Gastroesophageal sphincter (tissue), 4 donors: ENCODE data around the gene PDIA5. TPM values are rescaled to one million over a fixed set of nuclear protein-coding genes. Genes with fewer than 3 reads are reported as not detected.

ENCODE experiments used
- ATAC-seq: fragments of 150-250 bp; one replicate; pipeline ENCODE4 v1.9.1; 2016; ENCODE audit warnings: mild to moderate bottlenecking, moderate library complexity
- H3K27ac ChIP-seq, 4 donors: fragments of 200-600 bp; sonication (generic) in 3 of 4; 1 replicate in 3 of 4; 2 replicates in 1 of 4; pipeline ENCODE4 v1.5.1; 2016 to 2019
- H3K27me3 ChIP-seq: fragments of 200-600 bp; sonication (generic); one replicate; pipeline ENCODE4 v1.5.1; 2019
- H3K36me3 ChIP-seq, 2 donors: fragments of 200-600 bp; sonication (generic); one replicate each; pipeline ENCODE4 v1.5.1; 2019; ENCODE audit warnings: control low read depth in 1 of 2
- H3K4me1 ChIP-seq, 3 donors: fragments of 200-600 bp; sonication (generic); 1 replicate in 2 of 3; 2 replicates in 1 of 3; pipeline ENCODE4 v1.5.1; 2016 to 2019; ENCODE audit warnings: control low read depth in 2 of 3
- H3K4me3 ChIP-seq, 2 donors: fragments of 200-600 bp; sonication (generic); one replicate each; pipeline ENCODE4 v1.5.1; 2019; ENCODE audit warnings: mild to moderate bottlenecking in 1 of 2, moderate library complexity in 1 of 2
- H3K9me3 ChIP-seq, 3 donors: fragments of 200-600 bp; sonication (generic); one replicate each; pipeline ENCODE4 v1.5.1; 2017 to 2019; ENCODE audit warnings: control low read depth in 2 of 3
- EP300 ChIP-seq: sonication (generic); formaldehyde crosslinking; IDR thresholded peaks from one replicate; pipeline ENCODE4 v1.6.1; 2017; ENCODE audit warnings: antibody characterized with exemption, mild to moderate bottlenecking
- POLR2A ChIP-seq, 2 donors: fragments of 450-650 bp; IDR thresholded peaks; one replicate each; pipeline ENCODE4 v1.6.1; 2017; ENCODE audit warnings: antibody characterized with exemption in 2 of 2, mild to moderate bottlenecking in 2 of 2, moderate library complexity in 1 of 2
- POLR2AphosphoS5 ChIP-seq: sonication (generic); formaldehyde crosslinking; IDR thresholded peaks from one replicate; pipeline ENCODE4 v1.6.1; 2017; ENCODE audit warnings: antibody characterized with exemption
- WGBS, 2 donors: methylation state at CpG; one replicate each; pipeline ENCODE4 v1.1.5; 2018; ENCODE audit warnings: low coverage in 1 of 2; 5-methylcytosine and 5-hydroxymethylcytosine counted together
- total RNA-seq, 4 donors: library from RNA; depleted of rRNA; stranded (reverse); fragments of >200 nt; gene quantifications; one replicate each; pipeline ENCODE4 v1.1.0, GENCODE V29; 2016
- TF ChIP-seq, protein P1 (sequence below), 4 experiments: fragments of 200-600 bp in 2 of 4; fragments of 450-650 bp in 2 of 4; sonication (generic) in 1 of 4; IDR thresholded peaks; one replicate each; pipeline ENCODE4 v1.5.1; 2017 to 2019; ENCODE audit warnings: antibody characterized with exemption in 4 of 4, mild to moderate bottlenecking in 2 of 4, moderate library complexity in 2 of 4

Gene PDIA5
- total RNA-seq, 4 donors from 2014 or later, result 9.0 to 19.8 (median 16.9) TPM

DNA sequence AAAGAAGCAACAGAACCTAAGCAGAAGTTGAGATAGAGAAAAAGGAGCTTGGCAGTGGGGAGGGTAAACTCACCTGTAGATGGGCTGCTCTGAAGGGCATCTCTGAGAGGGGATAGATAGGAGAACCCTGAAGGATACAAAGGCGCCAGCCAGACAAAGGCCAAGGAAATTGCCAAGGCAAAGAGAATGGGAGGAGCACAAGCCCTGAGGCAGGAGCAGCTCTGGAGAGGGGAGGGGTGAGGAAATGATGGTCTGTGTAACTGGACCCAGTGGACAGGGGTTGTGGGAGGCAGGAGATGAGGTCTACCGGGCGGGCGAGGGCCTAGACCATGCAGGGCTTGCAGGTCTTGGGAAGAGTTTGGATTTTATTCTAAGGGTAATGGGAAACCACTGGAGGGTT is 2.3 kb upstream of the PDIA5 start:
- Histone ChIP-seq H3K4me3 (no peak overlapping the region), H3K27me3 (no peaks in the 10 kb centered on the region), H3K36me3 (no peaks in the 10 kb centered on the region), H3K9me3 (no peaks in the 10 kb centered on the region), H3K4me1 (peaks cover 0 to 28% (median 10%) of the 10 kb centered on the region in 3 donors), H3K27ac (no peak overlapping the region)
- TF ChIP-seq POLR2AphosphoS5 (no peak), POLR2A (IDR thresholded peaks at IDR 0.05) (no peak), EP300 (no peak)
- TF ChIP-seq, protein P1, sequence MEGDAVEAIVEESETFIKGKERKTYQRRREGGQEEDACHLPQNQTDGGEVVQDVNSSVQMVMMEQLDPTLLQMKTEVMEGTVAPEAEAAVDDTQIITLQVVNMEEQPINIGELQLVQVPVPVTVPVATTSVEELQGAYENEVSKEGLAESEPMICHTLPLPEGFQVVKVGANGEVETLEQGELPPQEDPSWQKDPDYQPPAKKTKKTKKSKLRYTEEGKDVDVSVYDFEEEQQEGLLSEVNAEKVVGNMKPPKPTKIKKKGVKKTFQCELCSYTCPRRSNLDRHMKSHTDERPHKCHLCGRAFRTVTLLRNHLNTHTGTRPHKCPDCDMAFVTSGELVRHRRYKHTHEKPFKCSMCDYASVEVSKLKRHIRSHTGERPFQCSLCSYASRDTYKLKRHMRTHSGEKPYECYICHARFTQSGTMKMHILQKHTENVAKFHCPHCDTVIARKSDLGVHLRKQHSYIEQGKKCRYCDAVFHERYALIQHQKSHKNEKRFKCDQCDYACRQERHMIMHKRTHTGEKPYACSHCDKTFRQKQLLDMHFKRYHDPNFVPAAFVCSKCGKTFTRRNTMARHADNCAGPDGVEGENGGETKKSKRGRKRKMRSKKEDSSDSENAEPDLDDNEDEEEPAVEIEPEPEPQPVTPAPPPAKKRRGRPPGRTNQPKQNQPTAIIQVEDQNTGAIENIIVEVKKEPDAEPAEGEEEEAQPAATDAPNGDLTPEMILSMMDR (IDR thresholded peaks at IDR 0.05), result no peak
- no peak for ATAC-seq
- 98% methylated on average over 4 of the region's 4 CpGs; no CpG with 5 or more reads in 1 of the 2 donors for WGBS, 2 donors

DNA sequence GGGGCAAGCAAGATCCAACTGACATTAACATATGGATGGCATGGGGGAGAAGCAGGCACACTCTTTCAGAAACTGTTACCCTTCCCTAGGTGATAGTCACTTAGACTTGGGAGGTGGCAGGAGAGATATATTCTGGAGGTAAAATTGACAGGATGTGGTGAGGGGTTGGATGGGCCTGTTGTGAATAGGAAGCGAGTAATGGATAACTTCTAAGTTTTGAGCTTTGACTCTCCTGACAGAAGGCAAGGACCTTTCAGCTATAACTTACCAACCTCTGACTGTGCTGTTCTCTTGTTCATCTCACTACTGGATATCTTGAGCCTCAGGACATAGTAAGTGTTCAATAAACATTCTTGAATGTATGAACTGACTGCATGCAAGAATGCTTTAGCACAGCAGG is 1.9 kb upstream of the PDIA5 start:
- 50 to 60% methylated on average over 1 of the region's 1 CpG for WGBS, 2 donors
- Histone ChIP-seq H3K36me3 (no peaks in the 10 kb centered on the region), H3K27me3 (no peaks in the 10 kb centered on the region), H3K4me3 (no peak overlapping the region), H3K27ac (no peak overlapping the region), H3K9me3 (no peaks in the 10 kb centered on the region), H3K4me1 (peaks cover 0 to 28% (median 10%) of the 10 kb centered on the region in 3 donors)
- ATAC-seq, result no peak
- no peak for TF ChIP-seq POLR2AphosphoS5
- no peak for TF ChIP-seq POLR2A (IDR thresholded peaks at IDR 0.05)
- TF ChIP-seq, protein P1 (IDR thresholded peaks at IDR 0.05), result no peak
- no peak for TF ChIP-seq EP300

DNA sequence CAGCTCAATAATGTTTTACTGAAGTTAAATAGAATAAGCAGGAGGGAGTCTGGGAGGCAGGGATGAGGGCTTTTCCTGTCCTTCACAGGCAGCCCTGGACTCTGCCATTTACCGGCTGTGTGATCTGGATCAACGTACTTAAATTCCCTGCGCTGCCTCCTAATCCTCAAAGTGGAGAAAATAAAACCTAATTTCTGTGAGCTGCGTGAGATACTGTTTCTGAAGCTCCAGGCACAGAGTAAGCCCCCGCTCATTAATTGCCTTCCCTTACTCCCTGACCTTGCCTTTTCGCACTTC is 278 bp upstream of the PDIA5 start:
- no peaks in the 10 kb centered on the region for H3K27me3 ChIP-seq
- ATAC-seq, result peak; percentile 5
- no peaks in the 10 kb centered on the region for H3K36me3 ChIP-seq
- H3K27ac ChIP-seq, result peak overlapping the region in 3 of 4 donors; percentile 80 to 88 (median 87)
- H3K4me3 ChIP-seq, result peak overlapping the region; percentile 69 to 88
- WGBS, 2 donors, result 7 to 20% methylated on average over 5 to 6 of the region's 6 CpGs
- no peaks in the 10 kb centered on the region for H3K9me3 ChIP-seq
- TF ChIP-seq POLR2AphosphoS5 (no peak), POLR2A (IDR thresholded peaks at IDR 0.05) (no peak), EP300 (no peak)
- TF ChIP-seq, protein P1 (IDR thresholded peaks at IDR 0.05), result no peak
- peaks cover 2 to 43% (median 17%) of the 10 kb centered on the region in 3 donors for H3K4me1 ChIP-seq

DNA sequence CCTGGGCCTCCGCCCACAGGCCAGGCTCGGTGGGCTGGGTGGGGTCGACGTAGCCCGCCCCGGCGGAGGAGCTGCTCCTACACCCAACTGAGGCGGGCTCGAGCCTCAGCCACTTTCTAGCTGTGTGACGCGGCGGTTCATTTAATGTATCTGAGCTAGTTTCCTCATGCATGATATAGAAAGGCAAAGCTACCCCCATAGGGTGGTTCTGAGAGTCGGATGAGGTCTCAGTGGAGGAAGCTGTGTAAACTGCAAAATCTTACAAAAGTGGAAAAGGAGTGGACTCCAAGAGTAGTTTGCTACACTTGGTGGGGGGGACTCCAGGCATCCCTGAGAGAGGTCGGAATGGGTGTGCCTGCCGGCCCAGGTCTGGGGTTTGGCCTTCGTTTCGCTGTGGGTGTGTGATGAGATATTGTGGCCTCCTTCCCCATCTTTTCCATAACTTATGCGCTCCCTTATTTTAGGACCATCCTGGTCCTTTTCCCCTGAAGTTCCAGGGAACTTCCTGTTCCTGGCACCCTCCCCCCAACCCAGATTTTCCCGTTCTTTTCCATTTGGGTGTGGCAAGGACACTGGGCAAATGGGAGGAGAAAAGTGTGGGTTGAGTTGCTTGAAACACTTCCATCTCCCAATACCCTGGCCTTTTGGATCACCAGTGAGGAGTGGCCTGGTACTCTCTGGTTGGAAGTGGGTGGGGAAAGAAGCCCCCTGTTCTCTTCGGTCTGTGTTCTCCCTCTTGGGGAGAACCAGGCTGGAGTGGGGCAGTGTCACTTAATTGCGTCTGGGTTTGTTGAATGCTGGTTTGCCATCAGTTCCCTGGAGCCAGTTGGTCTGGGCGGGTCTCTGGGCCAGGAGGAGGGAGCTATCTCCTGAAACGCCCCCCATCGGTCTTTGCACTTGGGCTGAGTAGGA is 1.1 kb downstream of the PDIA5 start:
- TF ChIP-seq, protein P1 (IDR thresholded peaks at IDR 0.05), result no peak
- no peak for TF ChIP-seq POLR2A (IDR thresholded peaks at IDR 0.05)
- TF ChIP-seq POLR2AphosphoS5, result no peak
- TF ChIP-seq EP300, result no peak
- Histone ChIP-seq H3K36me3 (no peaks in the 10 kb centered on the region), H3K4me1 (peaks cover 2 to 57% (median 22%) of the 10 kb centered on the region in 3 donors), H3K9me3 (no peaks in the 10 kb centered on the region), H3K4me3 (peak overlapping the region; percentile 69 to 88), H3K27me3 (no peaks in the 10 kb centered on the region), H3K27ac (peak overlapping the region; percentile 7 to 88 (median 84))
- peak; percentile 6 for ATAC-seq
- 16 to 22% methylated on average over 4 to 5 of the region's 24 CpGs for WGBS, 2 donors
